Osteocyte (in vitro differentiated cells): Measurements from ENCODE around the gene ERMP1. TPM values are rescaled to one million over a fixed set of nuclear protein-coding genes. Genes with fewer than 3 reads are reported as not detected.
"Not testable (repeated sequence)": the region's sequence is repeated elsewhere in the genome, so short reads cannot be mapped to it uniquely, and the experiment has no call there.

Experiments
- DNase-seq: peaks from one replicate; pipeline ENCODE4 v3.0.0; 2021; ENCODE audit warnings: mixed read lengths; ENCODE audit not compliant: unreplicated experiment; ENCODE audit errors: extremely low spot score
- H3K27ac Mint-ChIP-seq: one replicate; pipeline ENCODE4 v1.8.0; 2021; ENCODE audit warnings: mild to moderate bottlenecking, mixed read lengths; ENCODE audit not compliant: unreplicated experiment
- H3K27me3 Mint-ChIP-seq: one replicate; pipeline ENCODE4 v1.8.0; 2021; ENCODE audit warnings: mixed read lengths; ENCODE audit not compliant: unreplicated experiment
- H3K36me3 Mint-ChIP-seq: one replicate; pipeline ENCODE4 v1.8.0; 2021; ENCODE audit warnings: mixed read lengths; ENCODE audit not compliant: unreplicated experiment
- H3K4me1 Mint-ChIP-seq: one replicate; pipeline ENCODE4 v1.8.0; 2021; ENCODE audit warnings: mixed read lengths; ENCODE audit not compliant: unreplicated experiment
- H3K4me3 Mint-ChIP-seq: one replicate; pipeline ENCODE4 v1.8.0; 2021; ENCODE audit warnings: mild to moderate bottlenecking, moderate library complexity, mixed read lengths; ENCODE audit not compliant: unreplicated experiment
- H3K9me3 Mint-ChIP-seq: one replicate; pipeline ENCODE4 v1.8.0; 2021; ENCODE audit warnings: mixed read lengths; ENCODE audit not compliant: unreplicated experiment
- long read RNA-seq: library from polyadenylated mRNA; unstranded; transcript quantifications from one replicate; pipeline ENCODE4 v2.0.0, GENCODE V29; 2021
- total RNA-seq: library from RNA; stranded (reverse); gene quantifications from 2 replicates; pipeline ENCODE4 v1.2.1, GENCODE V29; 2021
- TF ChIP-seq, protein P1 (sequence below): fragments of 200-600 bp; sonication (generic); IDR thresholded peaks from 2 replicates; pipeline ENCODE4 v1.5.0; 2021; ENCODE audit warnings: antibody characterized with exemption, mild to moderate bottlenecking, moderate library complexity

Gene ERMP1, protein sequence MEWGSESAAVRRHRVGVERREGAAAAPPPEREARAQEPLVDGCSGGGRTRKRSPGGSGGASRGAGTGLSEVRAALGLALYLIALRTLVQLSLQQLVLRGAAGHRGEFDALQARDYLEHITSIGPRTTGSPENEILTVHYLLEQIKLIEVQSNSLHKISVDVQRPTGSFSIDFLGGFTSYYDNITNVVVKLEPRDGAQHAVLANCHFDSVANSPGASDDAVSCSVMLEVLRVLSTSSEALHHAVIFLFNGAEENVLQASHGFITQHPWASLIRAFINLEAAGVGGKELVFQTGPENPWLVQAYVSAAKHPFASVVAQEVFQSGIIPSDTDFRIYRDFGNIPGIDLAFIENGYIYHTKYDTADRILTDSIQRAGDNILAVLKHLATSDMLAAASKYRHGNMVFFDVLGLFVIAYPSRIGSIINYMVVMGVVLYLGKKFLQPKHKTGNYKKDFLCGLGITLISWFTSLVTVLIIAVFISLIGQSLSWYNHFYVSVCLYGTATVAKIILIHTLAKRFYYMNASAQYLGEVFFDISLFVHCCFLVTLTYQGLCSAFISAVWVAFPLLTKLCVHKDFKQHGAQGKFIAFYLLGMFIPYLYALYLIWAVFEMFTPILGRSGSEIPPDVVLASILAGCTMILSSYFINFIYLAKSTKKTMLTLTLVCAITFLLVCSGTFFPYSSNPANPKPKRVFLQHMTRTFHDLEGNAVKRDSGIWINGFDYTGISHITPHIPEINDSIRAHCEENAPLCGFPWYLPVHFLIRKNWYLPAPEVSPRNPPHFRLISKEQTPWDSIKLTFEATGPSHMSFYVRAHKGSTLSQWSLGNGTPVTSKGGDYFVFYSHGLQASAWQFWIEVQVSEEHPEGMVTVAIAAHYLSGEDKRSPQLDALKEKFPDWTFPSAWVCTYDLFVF
- 19.7 and 20.4 TPM in 2 replicates for total RNA-seq
- long read RNA-seq, partial matches to known transcripts: 10 of 15 reads
- long read RNA-seq, other reads (novel, unspliced or antisense): 5 of 15 reads

DNA sequence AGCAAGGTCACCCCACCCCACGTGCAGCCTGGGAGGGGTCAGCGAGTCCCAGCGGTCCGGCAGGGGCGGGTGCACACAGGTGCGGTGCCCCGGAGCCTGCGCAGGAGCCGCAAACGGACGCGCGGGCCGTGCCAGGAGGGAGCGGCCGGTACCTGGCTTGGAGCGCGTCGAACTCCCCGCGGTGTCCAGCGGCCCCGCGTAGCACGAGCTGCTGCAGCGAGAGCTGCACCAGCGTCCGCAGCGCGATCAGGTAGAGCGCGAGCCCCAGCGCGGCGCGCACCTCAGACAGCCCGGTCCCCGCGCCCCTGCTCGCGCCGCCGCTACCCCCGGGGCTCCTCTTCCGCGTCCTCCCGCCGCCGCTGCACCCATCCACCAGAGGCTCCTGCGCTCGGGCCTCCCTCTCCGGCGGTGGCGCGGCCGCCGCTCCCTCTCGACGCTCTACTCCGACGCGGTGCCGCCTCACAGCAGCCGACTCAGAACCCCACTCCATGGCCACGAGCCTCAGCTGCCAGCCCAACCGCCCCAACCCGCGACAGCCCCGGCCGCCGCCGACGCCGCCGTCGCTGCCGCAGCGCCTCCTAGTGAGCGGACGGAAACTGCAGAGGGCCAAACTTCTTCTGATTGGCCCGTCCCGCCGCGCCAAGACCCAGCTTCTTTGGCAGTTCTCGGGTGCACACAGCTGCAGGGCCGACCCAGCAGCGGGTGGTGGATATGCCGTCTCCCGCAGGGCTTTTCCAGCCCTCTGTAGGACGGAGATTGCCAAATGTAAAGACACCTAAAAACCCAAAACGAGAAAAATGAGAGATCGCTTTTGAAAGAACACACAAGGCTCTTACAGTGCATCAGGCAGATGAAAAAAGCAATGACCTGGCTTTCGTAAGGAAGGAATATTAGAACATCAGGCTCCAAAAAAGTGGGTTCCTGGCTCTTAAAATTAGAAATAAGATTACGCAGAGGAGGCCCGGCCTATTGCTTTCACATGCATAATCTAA is at the start of gene ERMP1:
Gene ERMP1 (minus strand): TSS at position 580 of the 992 bp plus-strand sequence. CDS start 90 bp downstream, at position 490.
- Mint-ChIP-seq H3K4me3 (peak within 1 kb of the TSS; percentile 87), H3K27me3 (no peaks in the 10 kb centered on the region), H3K9me3 (no peaks in the 10 kb centered on the region), H3K4me1 (peaks cover 23% of the 10 kb centered on the region), H3K36me3 (peaks cover 5% of the 10 kb centered on the region), H3K27ac (peak within 1 kb of the TSS; percentile 80)
- TF ChIP-seq, protein P1, sequence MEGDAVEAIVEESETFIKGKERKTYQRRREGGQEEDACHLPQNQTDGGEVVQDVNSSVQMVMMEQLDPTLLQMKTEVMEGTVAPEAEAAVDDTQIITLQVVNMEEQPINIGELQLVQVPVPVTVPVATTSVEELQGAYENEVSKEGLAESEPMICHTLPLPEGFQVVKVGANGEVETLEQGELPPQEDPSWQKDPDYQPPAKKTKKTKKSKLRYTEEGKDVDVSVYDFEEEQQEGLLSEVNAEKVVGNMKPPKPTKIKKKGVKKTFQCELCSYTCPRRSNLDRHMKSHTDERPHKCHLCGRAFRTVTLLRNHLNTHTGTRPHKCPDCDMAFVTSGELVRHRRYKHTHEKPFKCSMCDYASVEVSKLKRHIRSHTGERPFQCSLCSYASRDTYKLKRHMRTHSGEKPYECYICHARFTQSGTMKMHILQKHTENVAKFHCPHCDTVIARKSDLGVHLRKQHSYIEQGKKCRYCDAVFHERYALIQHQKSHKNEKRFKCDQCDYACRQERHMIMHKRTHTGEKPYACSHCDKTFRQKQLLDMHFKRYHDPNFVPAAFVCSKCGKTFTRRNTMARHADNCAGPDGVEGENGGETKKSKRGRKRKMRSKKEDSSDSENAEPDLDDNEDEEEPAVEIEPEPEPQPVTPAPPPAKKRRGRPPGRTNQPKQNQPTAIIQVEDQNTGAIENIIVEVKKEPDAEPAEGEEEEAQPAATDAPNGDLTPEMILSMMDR: peak; percentile 96
- peak; percentile 96 for DNase-seq

DNA sequence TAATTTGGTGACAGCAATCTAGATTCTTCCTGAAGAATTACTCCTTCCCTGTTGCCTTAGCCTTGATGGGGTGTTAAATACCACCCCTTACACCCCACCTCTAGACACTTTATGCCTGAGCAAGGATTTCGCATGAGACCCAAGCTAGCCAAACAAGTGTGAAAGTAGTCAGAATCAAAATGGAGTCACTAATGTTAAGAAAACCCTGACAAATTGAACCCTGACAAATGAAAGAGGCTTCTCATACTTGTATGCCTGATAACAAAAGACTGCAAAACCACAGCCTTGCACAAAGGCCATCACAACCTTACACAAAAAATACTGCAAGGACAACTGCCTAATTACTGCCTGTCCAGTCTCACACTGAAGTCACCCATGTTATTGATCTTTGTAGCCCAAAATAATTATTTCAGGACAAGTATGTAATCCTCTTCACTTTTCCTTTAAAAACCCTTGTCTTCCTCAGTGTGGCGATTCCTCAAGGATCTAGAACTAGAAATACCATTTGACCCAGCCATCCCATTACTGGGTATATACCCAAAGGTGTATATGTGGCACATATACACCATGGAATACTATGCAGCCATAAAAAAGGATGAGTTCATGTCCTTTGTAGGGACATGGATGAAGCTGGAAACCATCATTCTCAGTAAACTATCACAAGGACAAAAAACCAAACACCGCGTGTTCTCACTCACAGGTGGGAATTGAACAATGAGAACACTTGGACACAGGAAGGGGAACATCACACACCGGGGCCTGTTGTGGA is 49.5 kb upstream of the ERMP1 start:
- not testable (repeated sequence) for H3K4me3 Mint-ChIP-seq, DNase-seq, H3K36me3 Mint-ChIP-seq, H3K27me3 Mint-ChIP-seq, H3K9me3 Mint-ChIP-seq, H3K27ac Mint-ChIP-seq, H3K4me1 Mint-ChIP-seq

DNA sequence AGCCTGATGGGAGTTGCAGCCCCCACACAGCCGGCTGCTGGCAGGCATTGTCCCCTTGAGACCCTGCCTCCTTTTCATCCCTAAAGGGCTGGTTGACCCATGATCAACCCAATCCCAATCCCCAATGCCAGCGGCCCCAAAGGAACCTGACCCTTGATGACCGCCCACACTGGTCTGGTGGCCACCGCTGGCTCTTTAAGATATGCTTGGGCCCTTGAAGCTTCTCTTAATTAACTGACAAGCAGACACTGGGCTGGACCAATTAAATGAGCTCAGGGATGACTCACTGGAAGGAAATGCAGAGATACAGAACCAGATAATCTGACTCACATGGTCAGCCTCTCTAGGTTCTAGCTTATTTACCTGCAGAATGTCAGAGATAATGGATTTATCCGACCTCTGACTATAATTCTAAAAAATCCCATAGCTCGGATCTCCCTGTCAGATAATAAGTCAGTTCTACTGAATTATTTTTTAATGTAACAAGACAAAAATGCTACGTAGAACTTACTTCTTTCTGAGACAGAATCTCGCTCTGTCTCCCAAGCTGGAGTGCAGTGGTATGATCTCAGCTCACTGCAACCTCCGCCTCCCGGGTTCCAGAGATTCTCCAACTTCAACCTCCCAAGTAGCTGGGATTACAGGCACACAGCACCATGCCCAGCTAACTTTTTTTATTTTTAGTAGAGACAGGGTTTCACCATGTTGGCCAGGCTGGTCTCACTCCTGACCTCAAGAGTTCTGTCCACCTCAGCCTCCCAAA is 46.7 kb upstream of the ERMP1 start:
- H3K4me3 Mint-ChIP-seq: no peak overlapping the region
- TF ChIP-seq, protein P1: no peak

DNA sequence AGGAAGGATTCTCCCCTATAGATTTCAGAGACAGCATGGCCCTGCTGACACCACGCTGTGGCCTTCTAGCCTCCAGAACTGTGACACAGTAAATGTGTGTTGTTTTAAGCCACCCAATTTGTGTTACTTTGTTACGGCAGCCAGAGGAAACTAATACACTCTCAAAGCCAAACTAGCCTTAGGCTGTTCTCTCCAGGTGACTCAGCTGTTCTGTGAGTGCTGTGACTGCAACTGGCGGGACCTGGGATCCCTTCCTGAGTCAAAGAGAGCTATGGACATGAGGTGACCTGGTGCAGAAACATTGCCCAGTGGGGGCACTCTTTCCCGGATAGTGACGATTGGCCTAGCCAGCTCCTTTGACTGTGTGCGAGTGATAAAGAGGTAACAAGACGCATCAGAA is 43.8 kb upstream of the ERMP1 start:
- TF ChIP-seq, protein P1: no peak
- Mint-ChIP-seq H3K4me1 (peaks cover 10% of the 10 kb centered on the region), H3K27ac (no peak overlapping the region), H3K36me3 (no peaks in the 10 kb centered on the region), H3K27me3 (no peaks in the 10 kb centered on the region), H3K4me3 (no peak overlapping the region), H3K9me3 (no peaks in the 10 kb centered on the region)
- DNase-seq: no peak

More for the DNA sequence above, 46.7 kb upstream of the ERMP1 start:
- H3K4me1 Mint-ChIP-seq: peaks cover 5% of the 10 kb centered on the region
- no peaks in the 10 kb centered on the region for H3K27me3 Mint-ChIP-seq
- H3K27ac Mint-ChIP-seq: no peak overlapping the region
- H3K36me3 Mint-ChIP-seq: no peaks in the 10 kb centered on the region
- DNase-seq: no peak
- no peaks in the 10 kb centered on the region for H3K9me3 Mint-ChIP-seq
